GM20431 (cell line): Measurements from ENCODE around the gene MAN1C1.

Source experiments
- in situ Hi-C: fragments of 300-500 bp; cut with MseI, MboI; formaldehyde crosslinking; loops from one replicate; pipeline ENCODE4 v1.15.0; 2020; ENCODE audit warnings: low sequenced_read_pairs; ENCODE audit not compliant: unreplicated experiment

MAN1C1 gene

DNA sequence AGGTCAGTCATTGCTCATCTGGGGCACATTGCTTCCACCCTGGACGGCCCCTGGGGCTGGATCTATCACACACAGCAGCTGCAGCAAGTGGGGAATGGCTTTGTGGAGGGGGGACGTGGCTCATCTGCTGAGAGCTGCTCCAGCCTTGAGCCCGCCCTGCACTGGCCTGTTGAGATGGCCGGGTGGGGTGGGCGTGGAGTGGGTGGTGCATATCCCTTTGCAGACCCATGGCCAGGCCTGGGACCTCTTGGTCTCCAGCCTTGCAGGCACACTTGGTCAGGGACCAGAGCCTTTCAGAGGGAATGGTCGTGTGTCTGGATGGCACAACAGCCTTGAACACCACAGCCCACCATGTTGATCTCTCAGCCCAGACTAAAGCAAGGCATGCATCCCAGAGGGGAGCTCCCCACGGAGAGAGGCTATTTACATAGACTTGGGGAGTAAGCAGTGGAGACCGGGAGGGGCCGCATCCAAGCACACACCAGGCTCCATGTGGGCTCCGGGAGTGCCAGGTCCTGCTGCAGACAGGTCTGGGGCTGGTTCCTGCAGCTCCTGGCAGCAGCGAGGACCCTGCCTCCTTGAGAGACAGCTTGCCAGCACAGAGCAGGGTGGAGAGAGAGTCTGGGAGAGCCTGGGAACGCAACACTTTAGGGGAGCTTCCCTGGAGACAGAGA lies 130.6 kb downstream of the MAN1C1 start:
- in situ Hi-C loops, result no loop called here

DNA sequence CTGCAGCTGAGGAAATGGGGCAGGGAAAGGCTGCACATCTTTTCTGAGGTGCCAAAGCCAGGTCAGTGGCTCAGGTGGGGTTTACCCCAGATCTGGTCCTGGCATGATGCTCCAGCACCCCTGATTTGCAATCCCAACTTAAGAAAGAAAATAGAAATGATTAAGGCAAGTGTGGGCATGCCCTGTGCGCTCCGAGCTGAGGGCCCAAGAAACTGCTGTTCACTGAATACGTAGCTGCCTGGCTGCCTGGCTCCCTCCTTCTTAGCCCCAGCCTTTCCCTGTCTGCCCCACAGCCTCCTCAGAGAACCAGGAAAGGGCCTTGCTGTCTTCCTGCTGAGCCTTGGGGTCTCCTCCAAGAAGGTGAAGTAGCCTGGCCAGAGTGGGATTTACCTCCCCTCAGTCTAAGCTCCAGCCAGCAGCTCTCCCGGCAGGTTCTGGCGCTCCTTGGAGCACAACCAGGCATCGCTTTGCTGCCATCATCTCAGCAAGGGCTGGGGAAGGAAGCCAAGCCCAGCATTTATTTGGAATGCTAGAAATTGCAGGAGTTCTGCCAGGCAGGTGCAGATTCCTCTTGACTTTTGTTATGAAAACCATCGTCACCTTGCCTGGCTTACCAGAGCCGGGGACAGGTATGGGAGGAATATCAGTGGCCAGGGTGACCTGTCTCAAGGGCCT lies 132.1 kb downstream of the MAN1C1 start:
- in situ Hi-C loops, result no loop called here

DNA sequence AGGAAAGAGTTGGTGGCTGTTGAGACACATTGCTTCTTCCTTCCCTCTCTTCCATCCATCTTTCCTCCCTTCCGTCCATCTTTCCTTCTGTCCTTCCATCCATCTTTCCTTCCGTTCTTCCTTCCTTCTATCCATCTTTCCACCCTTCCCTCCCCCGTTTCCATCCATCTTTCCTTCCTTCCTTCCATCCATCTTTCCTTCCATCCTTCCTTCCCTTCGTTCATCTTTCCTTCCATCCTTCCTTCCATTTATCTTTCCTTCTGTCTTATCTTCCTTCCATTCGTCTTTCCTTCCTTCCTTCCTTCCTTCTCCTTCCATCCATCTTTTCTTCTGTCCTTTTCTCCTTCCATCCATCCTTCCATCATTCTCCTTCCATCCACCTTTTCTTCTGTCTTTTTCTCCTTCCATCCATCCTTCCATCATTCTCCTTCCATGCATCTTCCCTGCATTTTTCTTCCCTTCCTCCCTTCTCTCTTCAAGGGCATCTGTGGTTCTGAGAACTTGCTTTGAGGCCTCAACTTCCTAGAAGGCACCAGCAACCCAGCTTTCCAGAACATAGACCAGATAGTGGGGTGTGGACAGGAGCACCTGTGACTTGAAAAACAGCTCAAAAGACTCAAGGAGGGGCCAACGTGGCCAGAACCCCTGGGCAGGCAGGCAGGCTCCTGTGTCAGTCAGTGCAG lies 134.5 kb downstream of the MAN1C1 start:
- in situ Hi-C loops, result no loop called here

DNA sequence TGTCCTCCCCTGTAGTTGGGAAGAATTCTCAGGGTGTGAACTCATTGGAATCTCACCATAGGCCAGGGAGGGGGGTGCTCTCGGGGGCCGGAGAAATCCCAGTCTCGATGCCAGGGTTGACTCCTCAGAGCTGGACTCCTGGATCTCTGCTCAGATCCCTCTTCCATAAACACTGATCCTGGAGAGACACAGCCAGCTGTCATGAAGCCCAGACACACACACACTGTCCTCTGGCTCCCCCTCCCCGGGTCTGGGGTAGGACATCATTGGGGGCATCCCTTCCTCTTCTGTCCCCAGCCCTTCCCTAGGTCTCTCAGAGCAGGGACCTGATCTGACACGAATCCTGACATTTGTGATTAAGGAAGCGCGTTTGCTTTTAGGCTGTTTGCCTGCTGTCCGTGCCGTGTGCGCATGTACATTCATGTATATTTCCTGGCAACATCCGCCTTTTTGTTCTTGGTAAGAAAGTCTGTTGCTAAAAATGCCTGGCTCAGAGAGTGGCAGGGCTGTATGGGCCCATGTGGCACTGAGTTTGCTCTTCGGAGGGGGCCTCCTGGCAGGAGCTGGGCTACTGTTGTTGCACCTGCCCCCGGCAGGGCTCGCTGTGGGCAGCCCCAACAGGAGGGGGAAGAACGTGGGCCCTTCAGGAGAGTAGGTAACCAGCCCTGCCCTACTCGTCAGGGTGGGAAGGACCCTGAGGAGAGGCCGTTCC lies 138.0 kb downstream of the MAN1C1 start:
- in situ Hi-C loops, result no loop called here

DNA sequence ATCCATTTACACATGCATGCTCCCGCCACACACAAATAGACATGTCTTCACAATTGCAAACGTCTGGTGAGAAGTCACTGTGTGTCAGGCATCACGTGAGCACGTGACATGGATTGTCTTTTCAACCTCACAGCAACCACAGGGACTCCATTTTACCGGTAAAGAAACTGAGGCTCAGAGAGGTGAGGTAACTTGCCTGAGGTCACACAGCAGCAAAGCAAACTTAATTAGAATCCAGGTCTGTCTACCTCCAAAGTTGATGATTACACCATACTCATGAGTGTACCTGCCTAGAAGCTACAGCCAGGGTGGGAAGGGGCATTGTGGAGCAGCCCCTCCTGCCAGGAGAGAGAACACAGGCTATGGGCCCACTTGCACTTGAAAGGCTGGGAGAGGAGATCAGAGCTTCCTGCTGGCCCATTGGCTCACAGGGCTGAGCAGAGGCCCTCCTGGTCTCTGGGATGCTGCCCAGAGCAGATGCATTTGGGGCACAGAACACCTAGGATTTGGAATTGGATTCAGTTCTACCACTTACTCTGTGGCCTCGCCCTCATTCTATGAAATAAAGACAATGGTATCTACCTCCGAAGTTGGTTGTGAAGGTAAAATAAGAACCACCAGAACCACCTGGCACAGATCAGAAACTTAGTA lies 139.0 kb downstream of the MAN1C1 start:
- in situ Hi-C loops, result no loop called here

DNA sequence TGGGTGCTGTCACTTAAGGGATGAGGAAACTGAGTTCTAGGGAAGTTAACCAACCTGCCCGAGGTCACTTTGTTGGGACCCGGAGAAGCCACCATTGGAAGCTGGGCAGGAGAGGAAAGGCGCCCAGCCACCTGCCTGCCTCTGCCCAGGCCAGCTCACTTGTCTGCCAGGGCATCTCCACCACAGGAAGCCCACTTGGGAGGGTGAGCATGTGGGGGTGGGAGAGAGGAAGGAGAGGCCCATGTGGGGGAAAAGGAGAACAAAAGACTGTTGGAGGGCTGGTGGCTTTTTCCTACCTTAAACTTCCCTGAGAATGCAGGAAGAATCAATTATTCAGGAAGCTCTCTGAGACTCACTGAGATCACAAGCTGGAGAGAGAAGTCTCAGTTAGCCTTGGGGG lies 139.6 kb downstream of the MAN1C1 start:
- in situ Hi-C loops, result no loop called here

DNA sequence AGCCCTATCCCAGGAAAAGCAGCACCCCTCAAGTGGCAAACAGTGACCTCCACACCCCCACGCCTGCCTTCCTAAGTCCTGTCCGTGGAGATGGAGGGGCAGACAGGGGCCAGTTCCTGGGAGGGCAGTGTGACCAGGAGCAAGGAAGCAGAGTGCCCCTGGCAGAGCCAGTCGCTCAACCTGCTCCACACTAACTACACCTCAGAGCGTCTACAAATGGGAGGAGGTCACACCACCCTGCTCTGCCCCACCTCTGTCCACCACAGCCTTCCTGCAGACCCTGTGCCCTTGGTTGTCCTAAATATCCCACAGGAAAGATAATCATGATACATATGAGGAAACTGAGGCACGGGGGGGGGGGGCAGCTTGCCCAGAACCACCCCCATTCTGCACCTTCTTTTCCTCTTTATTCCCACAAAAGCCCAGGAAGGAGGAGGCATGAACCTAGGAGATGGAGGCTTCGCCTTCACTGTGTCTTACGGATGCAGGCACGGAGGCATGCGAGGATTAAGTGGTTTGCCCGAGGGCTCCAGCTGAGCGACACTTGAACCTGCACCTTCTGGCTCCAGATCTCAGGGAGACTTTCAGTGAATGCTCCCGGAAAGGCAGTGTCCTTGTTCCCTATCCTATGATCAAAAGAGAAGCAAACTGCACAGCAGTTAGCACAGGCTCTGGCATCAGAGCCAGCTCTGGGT lies 140.7 kb downstream of the MAN1C1 start:
- in situ Hi-C loops, result no loop called here

DNA sequence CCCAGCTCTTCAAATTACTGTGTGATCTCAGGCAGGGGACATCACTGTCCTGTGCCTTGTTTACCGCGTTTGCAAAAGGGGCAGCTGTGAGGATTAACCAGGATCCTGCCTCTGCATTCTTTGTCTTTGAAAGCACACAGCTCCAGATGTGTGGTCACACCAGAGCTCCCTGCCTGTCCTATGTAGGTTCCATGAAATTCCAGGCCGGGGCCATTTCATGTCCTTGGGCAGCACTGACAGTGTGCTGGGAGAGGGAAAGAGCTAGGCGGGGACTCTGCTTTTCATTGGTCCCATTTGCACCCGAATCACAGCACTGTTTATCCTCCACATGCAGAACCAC lies 141.2 kb downstream of the MAN1C1 start:
- in situ Hi-C loops, result no loop called here

DNA sequence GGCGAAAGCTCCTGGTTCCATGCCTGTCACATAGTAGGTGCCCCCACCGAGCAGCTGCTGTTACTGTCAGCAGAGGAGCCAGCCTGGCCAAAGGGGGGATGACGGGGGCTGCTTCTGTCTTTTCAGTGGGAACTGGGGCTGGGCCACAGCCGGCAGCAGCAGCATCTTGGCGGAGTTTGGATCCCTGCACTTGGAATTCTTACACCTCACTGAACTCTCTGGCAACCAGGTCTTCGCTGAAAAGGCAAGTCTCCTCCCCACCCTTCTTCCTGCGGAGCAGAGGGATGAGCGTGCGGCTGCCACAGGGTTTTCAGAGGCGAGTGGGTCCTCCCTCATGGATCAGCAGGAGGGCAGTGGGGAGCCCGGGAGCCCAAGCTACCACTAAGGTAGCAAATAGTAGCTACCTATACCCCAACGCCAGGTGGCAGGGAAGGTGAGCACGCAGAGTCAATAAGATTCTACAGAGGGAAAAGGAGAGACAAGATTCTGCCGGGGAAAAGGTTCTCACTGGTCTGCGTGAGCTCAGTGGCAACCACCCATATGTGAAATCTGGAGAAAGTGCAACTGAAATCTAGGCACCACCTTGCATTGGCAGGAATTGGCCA lies 142.0 kb downstream of the MAN1C1 start:
- in situ Hi-C loops, result no loop called here

DNA sequence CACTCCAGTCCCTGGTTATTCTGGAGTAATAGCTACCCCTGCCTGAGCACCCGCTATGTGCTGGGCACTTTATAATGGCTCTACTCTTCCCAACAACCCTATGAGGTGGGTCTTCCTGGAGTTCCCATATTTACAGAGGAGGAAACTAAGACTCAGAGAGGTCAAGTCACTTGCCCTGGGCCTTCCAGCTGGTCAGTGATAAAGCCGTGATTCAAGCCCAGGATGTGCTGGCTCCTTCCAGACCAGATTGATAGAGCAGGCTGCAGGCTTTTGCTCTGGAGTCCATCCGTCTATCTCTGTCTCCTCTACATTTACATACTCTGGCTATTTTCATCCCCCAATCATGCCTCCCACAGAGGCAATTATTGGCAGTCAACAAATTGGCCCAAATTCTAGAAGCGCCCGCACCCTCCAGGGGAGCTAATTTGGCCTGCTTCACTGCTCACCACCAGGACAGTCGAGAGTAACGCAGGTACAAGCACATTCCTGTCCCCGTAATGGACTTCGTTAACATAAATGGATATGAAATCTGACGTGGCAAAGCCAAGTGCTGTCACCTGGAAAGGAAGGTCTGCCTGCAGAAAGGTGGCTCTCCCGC lies 143.6 kb downstream of the MAN1C1 start:
- in situ Hi-C loops, result no loop called here

DNA sequence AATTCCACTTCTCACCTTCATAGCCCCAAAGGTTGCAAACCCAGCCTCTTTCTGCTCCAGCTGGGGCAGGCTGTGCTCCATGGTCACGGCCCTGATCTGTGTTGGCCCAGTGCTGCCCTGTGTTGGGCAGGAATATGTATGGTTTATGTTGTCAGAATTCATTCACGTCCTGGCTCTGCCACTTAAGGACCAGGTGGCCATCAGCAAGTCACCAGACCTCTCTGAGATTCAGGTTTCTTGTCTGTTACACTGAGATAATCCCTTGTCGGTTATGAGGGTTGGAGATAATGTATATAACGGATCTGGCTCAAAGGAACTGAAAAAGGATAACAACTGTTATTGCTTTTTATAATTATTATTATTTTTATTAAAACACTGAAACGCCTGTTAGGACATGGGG lies 144.3 kb downstream of the MAN1C1 start:
- in situ Hi-C loops, result no loop called here

DNA sequence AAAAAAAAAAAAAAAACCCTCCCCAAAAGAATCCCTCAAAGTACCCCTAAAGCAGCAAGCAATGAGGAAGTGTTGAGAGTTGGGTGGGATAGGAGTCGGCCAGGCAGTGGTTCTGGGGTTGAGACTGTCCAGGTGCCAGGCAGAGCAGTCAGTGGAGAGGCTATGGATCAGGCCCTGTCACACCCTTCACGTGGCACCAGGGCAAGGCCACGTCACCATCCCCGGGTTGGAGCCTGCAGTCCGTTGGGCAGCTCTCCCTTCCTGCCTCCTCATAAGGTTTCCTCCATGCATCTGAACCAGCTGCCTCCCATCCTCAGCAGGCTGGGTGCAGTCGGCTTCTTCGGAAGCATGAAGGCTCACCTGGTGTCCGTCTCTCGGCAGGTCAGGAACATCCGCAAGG lies 146.9 kb downstream of the MAN1C1 start:
- in situ Hi-C loops, result no loop called here

DNA sequence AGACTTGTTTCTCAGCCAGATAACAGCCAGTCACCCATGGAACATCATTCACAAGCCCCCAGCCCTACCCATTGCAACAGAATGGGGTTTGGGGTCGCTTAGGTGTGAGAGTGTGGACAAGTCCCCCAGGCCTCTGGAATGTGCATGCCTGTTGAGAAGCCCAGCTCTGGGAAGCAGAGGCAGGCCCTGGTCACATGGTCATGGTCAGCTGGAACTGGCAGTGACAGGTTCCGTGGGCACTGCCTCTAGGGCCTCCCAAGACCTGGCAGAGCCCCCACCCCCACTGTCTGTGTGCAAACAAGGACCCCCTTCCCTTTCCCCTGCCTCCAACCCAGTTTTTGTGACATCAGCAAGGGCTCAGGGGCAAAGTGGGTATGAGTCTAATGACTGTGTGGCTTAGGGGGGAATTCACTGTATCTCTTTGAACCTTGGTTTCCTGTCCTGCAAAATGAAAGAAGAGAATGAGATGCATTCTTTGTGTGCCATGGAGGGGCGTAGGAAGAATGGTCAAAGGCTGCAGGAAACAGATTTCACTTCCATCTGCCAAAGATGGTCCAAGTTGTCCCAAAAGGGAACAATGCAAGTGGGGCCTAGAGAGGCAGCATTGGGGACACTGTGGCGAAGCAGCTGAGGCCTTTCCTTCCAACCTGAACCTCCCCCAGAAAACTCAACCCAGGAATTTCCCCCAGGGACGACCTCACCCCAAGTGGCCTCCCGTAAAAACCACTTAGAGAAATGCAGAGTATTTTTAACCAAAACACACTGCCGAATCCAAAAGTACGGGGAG lies 148.7 kb downstream of the MAN1C1 start:
- in situ Hi-C loops, result no loop called here

DNA sequence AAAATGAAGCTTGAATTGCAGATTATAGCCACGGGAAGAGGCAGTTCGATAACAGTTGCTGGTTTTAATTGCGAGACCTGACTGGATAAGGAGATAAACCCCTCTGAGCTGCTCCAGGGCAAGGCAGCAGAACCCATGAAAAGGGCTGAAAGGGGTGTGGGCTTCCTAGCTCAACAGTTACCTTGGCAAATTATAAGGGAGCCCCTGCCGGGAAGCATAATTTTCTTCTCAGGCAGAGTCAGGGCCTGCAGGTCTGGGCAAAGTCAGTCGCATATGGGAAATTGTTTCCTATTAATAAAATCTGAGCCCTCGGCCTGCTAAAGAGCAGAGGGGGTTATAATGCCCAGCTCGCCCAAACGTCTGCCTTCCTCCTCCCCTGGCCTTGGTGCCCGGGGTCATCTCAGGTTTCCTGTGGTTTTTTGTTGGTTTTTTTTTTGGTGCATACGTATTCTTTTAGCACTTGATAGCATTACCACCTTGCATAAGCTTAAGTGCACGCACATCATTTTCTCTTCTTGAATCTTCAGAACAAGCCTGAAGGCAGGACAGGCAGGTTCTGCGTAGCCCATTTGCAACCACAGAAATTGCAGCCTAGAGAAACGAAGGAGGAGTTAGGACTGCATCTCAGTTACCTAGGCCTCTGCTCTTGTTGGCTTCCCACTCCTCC lies 149.5 kb downstream of the MAN1C1 start:
- in situ Hi-C loops, result no loop called here

DNA sequence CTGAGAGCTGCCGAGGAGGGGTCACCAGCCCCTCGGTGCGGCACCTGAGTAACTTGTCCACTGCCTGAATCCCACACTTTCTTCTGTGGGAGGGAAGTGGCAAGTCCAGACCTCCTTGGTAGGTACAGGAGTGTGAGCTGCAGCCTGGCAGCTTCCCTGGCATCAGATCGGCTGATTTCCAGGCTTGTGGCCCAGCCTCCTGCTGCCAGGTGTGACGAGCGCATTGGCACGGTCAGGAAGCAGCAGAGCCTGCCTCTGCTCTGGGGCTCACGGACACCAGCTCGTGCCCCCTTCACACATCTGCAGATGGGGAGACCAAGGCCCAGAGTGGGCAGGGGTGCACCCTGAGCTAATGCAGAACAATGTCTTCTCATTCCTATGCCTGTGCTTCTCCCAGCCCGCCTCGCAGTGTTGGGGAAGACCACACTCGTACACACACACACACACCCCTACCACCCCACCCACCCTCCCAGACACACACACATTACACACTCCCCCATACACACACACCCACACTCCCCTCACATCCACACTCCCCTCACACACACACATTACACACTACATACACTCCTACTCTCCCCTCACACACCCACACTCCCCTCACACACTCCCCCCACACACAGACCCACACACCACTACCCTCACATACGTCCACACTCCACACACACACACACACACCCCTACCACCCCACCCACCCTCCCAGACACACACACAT lies 150.3 kb downstream of the MAN1C1 start:
- in situ Hi-C loops, result no loop called here

DNA sequence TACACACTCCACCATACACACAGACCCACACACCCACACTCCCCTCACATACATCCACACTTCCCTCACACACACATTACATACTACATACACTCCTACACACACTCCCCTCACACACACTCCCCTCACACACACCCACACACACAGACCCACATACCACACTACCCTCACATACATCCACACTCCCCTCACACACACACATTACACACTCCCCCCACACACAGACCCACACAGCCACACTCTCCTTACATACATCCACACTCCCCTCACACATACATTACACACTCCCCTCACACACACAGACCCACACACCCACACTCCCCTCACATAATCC lies 150.8 kb downstream of the MAN1C1 start:
- in situ Hi-C loops, result no loop called here

DNA sequence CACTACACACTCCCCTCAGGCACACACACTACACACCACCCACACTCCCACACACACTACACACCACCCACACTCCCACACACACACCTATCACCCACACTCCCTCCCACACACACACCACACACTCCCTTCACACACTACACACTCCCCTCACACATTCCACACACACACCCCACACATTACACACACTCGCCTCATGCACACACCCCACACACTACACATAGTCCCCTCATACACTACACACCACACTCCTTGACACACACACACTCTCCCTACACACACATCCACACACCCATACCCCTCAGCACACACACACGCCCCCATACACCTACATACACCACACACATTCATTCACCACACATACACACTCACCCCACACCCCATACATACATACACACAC lies 152.4 kb downstream of the MAN1C1 start:
- in situ Hi-C loops, result no loop called here
